ENCODE data around the gene MSL3B.

MSL3B gene

DNA sequence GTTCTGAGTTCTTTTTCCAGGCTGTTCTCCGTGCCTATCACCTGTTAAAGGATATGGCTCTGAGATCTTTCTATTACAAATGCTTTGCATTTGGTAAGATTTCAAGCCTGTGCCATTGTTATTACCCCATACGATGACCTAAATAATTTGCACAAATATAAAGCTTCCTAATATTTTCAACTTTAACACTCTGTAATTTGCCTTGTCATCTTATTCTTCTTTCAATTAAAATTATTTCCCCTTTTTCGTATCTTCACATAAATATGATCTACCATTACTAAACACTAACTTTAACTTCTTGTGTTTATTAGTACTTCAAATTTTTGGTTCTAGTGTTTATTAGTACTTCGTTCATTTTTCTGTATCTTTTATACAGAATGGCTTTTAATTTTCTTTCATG is 3.2 kb upstream of the MSL3B start:
- DNase-seq (ENCODE audit: low spot score in 2 of 2), result no peak
- H3K36me3 ChIP-seq, result no peaks in the 10 kb centered on the region
- no peaks in the 10 kb centered on the region for H3K4me1 ChIP-seq
- intact Hi-C loops (cut with DNase I), result no loop called here
- no peaks in the 10 kb centered on the region for H3K27me3 ChIP-seq
- H3K9me3 ChIP-seq, result no peaks in the 10 kb centered on the region
- H3K27ac ChIP-seq, result no peak overlapping the region
- H3K4me3 ChIP-seq, result no peak overlapping the region
- no peak for TF ChIP-seq CTCF (IDR thresholded peaks at IDR 0.05)

- no peaks in the 10 kb centered on the region for H3K9me3 ChIP-seq
Measured at GRCh38 chr2:233866479-233866878, 1.7 kb downstream of the MSL3B start.

GRCh38 chr2:233865838-233866237 is 2.3 kb downstream of the MSL3B start:
- no peak for DNase-seq (ENCODE audit: low spot score in 2 of 2)
- no peak for TF ChIP-seq CTCF (IDR thresholded peaks at IDR 0.05)
- no peaks in the 10 kb centered on the region for H3K27me3 ChIP-seq
- no peak overlapping the region for H3K4me3 ChIP-seq
- H3K4me1 ChIP-seq, result no peaks in the 10 kb centered on the region
- intact Hi-C loops (cut with DNase I), result no loop called here
- no peak overlapping the region for H3K27ac ChIP-seq
- H3K9me3 ChIP-seq, result no peaks in the 10 kb centered on the region
- H3K36me3 ChIP-seq, result no peaks in the 10 kb centered on the region

More at GRCh38 chr2:233866479-233866878, 1.7 kb downstream of the MSL3B start:
- H3K36me3 ChIP-seq, result no peaks in the 10 kb centered on the region
- H3K4me3 ChIP-seq, result no peak overlapping the region
- no peak overlapping the region for H3K27ac ChIP-seq
- H3K27me3 ChIP-seq, result no peaks in the 10 kb centered on the region
- intact Hi-C loops (cut with DNase I), result no loop called here
- H3K4me1 ChIP-seq, result no peaks in the 10 kb centered on the region
- DNase-seq (ENCODE audit: low spot score in 2 of 2), result no peak
- no peak for TF ChIP-seq CTCF (IDR thresholded peaks at IDR 0.05)

DNA sequence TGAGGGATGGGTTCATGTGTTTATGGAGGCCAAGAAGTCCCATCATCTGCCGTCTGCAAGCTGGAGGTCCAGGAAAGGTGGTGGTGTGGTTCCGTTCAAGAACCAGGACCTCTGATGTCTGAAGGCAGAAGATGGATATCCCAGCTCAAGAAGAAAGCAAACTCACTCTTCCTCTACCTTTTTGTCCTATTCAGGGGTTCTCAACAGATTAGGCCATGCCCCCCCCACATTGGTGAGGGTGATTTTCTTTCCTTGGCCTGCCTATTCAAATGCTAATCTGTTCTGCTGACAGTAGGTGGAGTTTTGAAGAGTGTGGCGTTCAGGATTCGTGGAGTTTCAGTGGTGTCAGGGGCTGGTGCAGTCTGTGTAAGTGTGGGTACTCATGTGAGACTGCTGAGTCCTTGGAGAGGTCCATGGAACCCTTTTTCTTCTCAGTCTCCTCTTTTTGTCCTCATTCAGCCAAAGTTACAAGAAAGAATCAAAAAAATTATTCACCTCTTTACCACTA is 5.9 kb downstream of the MSL3B start:
- H3K27me3 ChIP-seq, result no peaks in the 10 kb centered on the region
- no peak overlapping the region for H3K27ac ChIP-seq
- intact Hi-C loops (cut with DNase I), result no loop called here
- no peaks in the 10 kb centered on the region for H3K9me3 ChIP-seq
- no peak for DNase-seq (ENCODE audit: low spot score in 2 of 2)
- H3K36me3 ChIP-seq, result no peaks in the 10 kb centered on the region
- no peaks in the 10 kb centered on the region for H3K4me1 ChIP-seq
- TF ChIP-seq CTCF (IDR thresholded peaks at IDR 0.05), result no peak
- H3K4me3 ChIP-seq, result no peak overlapping the region

- H3K36me3 ChIP-seq, result no peaks in the 10 kb centered on the region
- DNase-seq (ENCODE audit: low spot score in 2 of 2), result no peak
- no peak overlapping the region for H3K27ac ChIP-seq
- no peak overlapping the region for H3K4me3 ChIP-seq
- H3K4me1 ChIP-seq, result peaks cover 0 to 7% of the 10 kb centered on the region in 2 donors
- H3K9me3 ChIP-seq, result no peaks in the 10 kb centered on the region
- H3K27me3 ChIP-seq, result no peaks in the 10 kb centered on the region
- intact Hi-C loops (cut with DNase I), result no loop called here
- no peak for TF ChIP-seq CTCF (IDR thresholded peaks at IDR 0.05)
Measured at GRCh38 chr2:233858331-233858730, 9.9 kb downstream of the MSL3B start.

Measured in ascending aorta (tissue), 2 donors.